Measurements from ENCODE around the gene IL32.
"Not testable (repeated sequence)": the region's sequence is repeated elsewhere in the genome, so short reads cannot be mapped to it uniquely, and the experiment has no call there.

Gene IL32

DNA sequence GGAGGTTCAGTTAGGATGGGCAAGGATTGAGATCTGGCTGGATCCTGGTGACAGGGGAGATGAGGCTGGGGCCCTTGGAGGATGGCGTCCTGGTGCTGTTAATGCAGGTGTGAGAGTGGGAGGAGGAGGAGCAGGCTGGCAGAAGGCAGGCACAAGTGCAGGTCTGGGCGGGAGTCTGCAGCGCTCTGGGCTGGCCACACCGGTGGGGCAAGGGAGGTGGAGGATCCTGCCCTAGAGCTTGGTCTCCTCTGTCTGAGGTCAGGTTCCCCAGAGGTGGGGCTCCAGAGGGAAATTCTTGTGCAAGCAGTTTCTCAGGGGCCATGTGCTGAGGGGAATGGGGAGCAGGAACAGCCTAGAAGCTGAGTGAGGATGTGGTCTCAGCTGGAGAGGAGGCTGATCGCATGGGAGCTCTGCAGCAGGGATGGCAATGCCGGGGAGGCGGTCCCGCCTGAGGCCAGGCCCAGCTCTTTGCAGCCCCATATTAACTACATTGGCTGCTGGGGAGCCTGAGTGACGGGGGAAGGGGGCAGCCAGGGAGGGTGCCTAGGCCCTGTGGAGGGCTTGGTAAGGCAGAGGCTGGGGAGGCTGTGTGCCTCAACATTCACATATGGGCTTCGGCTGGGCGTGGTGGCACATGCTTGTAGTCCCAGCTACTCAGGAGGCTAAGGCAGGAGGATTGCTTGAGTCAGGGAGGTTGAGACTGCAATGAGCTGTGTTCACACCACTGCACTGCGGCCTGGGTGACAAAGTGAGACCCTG, 12.7 kb upstream of the IL32 start:
- DNase-seq = not testable (repeated sequence)

DNA sequence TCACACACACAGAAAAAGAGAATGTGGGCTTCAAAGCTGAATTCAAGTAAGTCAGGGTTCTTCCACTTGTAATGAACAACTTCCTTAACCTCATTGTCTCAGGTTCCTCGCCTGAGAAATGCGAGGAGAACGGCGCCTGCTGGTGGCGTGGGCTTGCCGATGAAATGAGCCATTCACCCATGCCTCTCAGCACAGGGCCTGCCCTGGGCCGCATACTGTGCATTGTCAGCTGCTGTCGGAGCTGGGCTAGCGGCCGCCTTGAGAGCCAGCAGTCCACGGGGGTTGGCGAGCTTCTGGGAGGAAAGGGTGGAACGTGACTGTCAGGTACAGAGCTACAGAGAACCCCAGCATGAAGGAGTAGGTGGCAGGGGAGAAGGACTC, 12.1 kb upstream of the IL32 start:
- DNase-seq = not testable (repeated sequence)

DNA sequence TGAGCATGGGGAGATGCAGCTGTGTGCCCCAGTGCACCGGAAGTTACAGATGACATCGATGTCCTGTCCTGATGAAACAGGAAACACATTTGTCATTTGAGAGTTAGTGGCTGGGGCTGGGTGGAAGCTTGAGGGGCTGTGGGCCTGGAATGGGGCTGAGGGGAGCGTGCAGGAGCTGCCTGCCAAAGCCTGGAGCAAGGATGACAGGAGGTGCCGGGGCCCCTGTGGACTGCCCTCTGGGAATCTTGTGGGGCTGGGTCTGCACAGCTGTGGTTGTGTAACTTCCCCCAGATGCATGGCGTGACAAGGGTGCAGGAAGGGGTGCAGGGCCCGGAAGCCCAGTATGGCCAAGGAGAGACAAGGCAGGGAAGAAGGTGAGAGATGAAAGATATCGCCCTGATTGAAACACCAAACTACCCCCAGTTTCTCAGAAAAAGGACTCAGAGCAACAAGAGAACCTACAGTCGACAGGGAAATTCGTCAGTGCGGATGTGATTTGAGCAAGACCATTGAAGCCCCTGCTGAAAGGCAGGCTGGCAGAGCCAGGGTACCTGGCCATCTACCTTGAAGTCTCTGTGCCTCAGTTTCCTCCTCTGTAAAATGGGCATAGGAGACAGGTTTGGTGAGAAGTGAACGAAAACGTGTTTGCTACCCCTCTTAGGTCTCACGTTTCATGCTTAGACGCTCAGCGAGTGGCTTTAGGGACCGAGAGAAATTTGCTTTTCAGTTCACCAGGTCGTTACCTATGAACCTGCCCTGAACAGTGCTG, 10.3 kb upstream of the IL32 start:
- no peak for DNase-seq

DNA sequence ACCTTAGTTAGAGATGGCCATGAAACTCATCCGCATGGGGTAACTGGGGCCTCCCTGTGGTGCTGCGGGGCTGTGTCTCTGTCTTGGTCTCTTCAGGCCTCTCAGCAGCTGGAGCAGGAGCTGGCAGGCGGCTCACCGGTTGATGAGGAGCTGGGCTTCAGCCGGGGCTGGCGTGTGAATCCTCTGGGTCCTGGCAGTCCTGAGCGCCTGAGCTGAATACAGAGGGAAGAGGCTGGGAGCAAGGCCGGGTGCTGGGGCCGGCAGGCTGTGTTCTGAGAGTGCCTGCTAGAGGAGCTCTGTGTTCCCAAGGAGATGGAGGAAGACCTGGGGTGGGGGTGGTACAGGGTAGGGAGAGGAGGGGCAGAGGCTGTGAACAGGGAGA, 9.7 kb upstream of the IL32 start:
- DNase-seq = not testable (repeated sequence)

DNA sequence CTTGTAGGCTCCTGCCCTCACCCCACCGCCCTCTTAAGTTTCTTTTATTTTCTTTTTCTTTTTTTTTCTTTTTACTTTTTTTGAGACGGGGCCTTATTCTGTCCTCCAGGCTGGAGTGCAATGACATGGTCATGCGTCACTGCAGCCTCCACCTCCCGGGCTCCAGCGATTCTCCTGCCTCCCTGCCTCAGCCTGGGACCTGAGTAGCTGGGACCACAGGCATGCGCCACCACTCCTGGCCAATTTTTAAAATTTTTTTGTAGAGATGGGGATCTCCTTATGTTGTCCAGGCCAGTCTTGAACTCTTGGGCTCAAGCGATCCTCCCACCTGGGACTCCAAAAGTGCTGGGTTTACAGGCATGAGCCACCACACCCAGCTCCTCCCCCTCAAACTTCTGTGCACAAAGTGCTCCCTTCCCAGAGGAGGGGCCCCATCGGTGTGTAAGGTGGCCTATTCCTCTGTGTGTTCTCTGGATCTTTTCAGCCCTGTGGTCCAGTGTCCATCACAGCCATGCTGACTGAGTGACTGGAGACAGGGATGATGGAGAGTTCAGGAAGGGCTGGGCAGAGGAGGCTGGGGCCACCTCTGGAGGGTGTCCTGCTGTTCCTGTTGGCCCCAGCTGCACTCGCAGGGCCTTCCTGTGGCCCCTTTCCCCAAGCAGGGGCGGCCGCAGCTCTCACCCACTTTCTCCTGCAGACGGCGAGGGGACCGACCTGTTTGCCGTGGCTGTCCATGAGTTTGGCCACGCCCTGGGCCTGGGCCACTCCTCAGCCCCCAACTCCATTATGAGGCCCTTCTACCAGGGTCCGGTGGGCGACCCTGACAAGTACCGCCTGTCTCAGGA, 8.9 kb upstream of the IL32 start:
- no peak for DNase-seq

DNA sequence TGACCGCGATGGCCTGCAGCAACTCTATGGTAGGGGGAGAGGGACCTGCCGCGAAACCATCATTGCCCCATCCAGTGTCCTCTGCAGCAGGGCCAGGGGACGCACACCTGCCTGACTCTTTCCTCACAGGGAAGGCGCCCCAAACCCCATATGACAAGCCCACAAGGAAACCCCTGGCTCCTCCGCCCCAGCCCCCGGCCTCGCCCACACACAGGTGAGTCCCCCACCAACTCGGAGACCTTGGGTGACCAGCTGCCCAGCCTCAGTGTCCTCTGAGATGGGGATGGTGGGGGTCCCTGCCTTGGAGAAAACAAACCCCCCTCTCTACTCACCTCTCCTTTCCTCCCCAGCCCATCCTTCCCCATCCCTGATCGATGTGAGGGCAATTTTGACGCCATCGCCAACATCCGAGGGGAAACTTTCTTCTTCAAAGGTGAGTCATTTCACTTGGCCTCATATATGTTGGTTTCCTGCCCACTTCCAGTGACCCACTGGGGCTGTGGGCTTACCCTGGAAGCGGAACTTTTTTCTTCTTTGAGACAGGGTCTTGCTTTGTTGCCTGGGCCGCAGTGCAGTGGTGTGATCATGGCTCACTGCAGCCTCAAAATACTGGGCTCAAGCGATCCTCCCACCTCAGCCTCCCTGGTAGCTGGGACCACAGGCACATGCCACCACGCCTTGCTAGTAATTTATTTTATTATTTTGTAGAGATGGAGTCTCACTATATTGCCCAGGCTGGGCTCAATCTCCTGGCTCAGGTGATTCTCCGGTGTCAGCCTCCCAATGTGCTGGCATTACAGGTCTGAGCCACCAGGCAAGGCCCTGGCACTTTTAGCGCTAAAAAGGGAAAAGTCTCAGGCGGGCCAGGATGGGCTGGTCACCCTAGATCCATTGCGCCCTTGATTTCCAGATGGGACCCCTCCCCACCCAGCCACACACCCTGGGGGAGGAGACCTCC, 8.0 kb upstream of the IL32 start:
- no peak for DNase-seq

DNA sequence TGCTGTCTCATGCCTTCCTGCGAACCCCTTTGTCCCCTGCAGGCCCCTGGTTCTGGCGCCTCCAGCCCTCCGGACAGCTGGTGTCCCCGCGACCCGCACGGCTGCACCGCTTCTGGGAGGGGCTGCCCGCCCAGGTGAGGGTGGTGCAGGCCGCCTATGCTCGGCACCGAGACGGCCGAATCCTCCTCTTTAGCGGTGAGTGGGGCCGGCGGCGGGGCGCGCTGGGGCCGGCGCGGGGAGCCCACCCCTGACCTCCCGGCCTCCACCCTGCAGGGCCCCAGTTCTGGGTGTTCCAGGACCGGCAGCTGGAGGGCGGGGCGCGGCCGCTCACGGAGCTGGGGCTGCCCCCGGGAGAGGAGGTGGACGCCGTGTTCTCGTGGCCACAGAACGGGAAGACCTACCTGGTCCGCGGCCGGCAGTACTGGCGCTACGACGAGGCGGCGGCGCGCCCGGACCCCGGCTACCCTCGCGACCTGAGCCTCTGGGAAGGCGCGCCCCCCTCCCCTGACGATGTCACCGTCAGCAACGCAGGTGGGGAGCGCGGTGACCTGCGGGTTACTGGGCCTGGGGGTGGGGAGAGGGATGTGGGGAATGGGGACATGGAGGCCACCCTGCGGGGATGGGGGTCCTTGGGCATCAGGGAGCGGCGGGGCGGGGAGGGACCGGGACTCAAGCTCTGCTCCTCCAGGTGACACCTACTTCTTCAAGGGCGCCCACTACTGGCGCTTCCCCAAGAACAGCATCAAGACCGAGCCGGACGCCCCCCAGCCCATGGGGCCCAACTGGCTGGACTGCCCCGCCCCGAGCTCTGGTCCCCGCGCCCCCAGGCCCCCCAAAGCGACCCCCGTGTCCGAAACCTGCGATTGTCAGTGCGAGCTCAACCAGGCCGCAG, 7.1 kb upstream of the IL32 start:
- DNase-seq = peak; percentile 45

DNA sequence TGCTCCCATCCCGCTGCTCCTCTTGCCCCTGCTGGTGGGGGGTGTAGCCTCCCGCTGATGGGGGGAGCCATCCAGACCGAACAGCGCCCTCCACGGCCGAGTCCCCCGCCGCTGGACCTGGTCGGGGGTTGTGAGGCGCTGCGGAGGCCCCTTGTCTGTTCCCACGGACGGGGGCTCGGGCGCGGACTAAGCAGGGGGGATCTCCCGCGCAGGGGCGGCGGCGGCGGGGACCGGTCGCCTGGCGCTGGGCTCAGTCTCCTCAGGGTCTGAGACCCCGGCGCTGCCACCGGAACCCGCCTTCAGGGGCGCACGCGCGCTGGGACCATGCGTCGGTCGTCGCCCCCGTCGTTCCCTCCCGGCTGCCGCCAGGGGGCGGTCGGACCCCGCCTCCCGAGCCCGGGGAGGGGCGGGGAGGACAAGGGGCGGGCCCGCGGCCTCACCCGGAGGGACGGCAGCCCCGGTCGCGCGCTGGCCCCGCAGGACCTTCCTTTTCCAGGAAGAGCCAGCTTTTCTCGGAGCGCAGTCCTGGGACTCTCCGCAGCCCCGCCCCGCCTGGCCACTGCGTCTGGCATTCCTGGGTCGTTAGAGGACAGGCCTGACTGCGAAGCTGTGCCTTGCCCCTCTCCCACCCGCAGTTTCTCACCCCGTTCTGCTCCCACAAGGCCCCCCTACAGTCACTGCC, 6.3 kb upstream of the IL32 start:
- peak; percentile 85 for DNase-seq

DNA sequence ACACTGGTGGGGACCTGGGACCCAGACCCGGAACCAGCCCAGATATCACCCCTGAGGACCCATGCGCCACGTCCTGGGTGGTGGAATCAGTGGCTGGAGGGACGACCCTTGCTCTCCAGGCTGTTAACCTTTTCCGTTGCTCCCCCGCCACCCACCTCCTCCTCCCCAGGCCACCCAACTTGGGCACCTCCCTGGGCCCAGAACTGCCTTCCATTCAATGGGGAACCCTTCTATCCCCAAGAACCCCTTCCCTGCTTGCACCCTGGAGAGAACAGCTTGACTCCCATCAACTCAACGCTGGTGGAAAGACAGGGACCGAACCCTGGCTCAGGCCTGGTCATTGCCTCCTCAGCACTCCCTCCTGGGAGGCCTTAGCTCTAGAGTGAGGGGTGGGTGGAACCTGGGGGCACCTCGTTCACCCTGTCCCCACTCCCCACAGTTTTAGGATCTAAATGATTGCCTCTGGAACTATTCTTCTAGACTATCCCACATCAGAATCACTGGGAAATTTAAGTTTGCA, 5.7 kb upstream of the IL32 start:
- DNase-seq = no peak

DNA sequence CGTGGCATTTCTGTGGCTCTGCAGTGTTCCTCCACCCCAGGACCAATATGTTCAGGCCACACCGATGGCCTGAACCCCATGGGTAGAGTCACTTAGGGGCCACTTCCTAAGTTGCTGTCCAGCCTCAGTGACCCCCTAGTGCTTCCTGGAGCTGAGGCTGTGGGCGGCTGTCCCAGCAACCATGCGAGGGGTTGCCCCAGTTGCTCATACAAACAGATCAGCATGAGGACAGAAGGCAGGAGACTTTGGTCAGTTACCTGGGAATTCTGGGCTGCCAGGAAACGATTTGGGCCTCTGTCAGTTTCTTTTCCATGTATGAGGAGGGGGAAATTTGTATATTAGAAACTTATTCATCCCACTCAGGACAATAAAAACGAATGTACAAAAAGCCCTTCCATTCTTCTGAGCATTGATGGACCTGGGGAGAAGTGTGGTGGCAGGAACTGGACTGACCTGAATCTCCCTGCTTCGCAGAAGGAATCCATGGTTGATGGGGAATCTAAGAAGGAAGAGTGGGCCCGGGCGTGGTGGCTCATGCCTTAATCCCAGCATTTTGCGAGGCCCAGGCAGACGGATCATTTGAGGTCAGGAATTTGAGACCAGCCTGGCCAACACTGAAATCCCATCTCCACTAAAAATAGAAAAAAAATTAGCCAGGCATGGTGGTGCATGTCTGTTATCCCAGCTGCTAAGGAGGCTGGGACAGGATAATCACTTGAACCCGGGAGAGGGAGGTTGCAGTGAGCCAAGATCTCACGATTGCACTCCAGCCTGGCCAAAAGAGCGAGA, 4.9 kb upstream of the IL32 start:
- no peak for DNase-seq

DNA sequence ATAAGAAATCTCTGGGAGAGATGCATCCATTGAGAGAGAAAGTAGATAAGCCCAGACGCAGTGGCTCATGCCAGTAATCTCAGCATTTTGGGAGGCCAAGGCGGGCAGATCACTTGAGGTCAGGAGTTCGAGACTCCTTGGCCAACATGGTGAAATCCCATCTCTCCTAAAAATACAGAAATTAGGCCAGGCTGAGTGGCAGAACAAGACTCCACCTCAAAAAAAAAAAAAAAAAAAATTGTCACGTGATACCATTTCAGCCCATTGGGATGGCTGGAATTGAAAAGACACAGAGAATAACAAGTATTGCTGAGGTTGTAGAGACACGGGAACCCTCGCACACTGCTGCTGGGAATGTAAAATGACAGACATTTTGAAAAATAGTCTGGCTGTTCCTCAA, 2.9 kb upstream of the IL32 start:
- DNase-seq = no peak

DNA sequence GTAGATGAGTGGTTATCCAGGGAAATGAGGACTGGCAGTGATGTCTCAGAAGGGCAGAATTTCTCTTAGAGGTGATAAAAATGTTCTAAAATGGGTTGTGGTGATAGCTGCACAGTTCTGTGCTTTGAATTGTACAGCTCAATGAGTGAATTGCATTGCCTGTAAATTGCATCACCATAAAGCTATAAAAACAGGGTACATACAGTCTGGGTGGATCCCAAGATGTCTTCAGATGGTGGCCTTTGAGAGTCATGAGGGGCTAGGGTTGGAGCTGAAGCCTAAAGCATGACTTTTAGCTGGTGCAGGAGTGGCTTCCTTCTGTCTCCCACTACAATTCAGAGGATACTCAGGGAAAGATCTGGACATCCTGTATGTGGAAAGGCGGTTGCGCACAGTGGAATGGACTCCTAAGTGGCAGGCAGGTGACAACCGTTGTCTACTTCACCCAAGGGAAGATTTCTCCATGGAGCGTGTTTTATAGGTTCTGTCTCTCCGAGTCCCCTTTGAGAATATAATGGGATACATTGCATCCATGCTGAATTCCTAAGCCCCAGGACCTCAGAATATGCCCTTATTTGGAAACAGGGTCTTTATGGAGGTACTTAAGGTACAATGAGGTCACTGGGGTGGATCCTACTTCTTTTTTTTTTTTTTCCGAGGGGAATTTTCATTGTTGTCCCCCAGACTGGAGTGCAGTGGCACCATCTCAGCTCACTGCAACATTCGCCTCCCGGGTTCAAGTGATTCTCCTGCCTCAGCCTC, 1.6 kb upstream of the IL32 start:
- DNase-seq = no peak

DNA sequence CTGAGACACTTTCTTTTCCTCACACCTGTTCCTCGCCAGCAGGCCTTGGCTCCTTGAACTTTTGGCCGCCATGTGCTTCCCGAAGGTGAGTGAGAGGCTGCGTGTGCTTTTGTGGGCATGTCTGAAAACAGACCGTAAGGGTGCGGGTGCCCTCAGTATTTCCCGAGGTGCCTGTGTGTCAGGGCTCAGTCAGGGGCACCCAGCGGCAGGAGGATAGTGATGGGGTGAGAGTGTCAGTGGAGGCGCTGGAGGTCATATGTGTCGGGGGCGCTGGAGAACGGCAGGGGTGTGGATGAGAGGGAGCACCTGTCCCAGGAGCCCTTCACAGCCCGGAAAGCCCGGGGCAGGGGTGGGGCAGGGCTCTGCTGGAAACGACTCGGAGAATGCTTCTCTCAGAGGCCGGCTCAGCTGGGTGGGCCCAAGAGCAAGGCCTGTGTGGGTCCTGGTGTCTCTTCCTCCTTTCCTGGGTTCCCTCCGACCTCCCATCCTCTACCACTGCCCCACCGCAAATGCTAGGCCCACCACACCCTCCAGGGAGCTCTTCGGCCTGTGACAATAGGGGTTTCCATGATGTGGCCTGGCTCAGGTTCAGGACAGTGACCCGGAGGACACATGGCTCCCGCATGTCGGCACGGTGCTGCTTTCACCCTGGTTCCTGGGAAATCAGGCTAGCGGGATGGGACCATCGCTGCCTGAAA, 451 bp downstream of the IL32 start:
- DNase-seq = no peak

DNA sequence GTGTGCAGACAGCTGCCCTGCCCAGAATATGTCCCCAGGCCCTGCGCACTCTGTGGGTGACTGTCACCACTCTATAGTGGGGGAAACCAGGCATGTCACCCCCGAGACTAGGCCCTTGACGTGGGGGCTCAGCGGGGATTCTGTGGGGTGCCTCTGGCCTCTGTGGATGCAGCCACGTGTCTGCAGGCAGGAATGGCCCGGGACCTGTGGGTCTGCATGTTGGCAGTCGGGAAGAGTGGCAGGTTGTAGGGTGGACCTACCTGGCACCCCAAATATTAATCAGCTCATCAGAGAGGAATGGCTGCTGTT, 954 bp downstream of the IL32 start:
- DNase-seq = no peak

DNA sequence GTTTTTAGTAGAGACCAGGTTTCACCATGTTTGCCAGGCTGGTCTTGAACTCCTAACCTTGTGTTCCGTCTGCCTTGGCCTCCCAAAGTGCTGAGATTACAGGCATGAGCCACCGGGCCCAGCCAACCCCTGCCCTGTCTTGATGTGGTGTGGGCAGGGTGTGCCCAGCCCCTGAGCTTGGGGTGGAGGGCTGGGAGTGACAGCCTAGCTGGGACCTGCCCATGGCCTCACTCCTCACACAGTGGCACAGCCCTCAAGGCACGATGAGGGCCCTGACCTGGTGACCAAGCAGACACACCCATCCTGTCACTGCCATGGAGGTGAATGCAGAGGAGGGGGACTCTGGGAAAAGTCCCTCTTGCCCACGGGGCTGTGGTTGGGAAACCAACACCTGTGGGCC, 3.0 kb downstream of the IL32 start:
- no peak for DNase-seq

DNA sequence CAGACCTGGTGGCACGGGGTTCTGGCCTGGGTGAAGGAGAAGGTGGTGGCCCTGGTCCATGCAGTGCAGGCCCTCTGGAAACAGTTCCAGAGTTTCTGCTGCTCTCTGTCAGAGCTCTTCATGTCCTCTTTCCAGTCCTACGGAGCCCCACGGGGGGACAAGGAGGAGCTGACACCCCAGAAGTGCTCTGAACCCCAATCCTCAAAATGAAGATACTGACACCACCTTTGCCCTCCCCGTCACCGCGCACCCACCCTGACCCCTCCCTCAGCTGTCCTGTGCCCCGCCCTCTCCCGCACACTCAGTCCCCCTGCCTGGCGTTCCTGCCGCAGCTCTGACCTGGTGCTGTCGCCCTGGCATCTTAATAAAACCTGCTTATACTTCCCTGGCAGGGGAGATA, 3.7 kb downstream of the IL32 start:
- DNase-seq = not testable (repeated sequence)

DNA sequence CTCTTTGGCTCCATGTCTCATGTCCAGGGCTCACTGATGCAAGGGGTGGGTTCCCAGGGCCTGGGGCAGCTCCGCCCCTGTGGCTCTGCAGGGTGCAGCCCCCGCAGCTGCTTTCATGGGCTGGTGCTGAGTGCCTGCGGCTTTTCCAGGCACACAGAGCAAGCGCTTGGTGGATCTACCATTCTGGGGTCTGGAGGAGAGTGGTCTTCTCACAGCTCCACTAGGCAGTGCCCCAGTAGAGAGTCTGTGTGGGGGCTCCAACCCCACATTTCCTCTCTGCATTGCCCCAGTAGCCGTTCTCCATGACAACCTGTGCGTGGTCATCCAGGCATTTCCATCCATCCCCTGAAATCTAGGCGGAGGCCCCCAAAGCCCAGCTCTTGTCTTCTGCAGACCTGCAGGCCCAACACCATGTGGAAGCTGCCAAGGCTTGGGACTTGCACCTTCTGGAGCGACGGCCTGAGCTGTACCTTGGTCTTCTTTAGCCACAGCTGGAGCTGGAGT, 5.2 kb downstream of the IL32 start:
- DNase-seq = no peak

DNA sequence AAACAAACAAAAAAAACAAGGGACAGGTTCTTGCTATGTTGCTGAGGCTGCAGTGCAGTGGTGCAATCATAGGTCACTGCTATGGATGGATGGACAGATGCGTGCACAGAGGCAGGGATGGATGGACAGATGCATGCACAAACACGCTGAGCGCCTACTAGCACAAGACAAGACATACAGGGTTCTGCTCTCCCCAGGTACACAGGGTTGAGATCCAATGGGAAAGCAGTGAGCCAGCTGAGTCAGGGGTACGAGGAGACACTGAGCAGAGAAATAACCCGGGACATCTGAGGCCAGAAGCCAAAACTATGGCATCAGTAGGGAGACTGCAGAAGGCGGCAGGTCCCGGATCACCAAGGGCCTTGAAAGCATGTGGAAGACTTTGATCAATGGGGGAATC, 6.2 kb downstream of the IL32 start:
- DNase-seq = no peak

Data from central memory CD4-positive, alpha-beta T cell (primary cell).